D341Med (cell line): Measurements from ENCODE around the gene NCOA5.
A peak's percentile ranks its signal among the peaks of the same experiment; 100 is the strongest.

ENCODE experiments used
- DNase-seq: peaks from one replicate; pipeline ENCODE4 v3.0.0; 2012; ENCODE audit warnings: low spot score

NCOA5 gene

GRCh38 chr20:46062151-46062550 is 27.6 kb downstream of the NCOA5 start:
- no peak for DNase-seq

- no peak for DNase-seq
These were observed 28.8 kb downstream of the NCOA5 start for GRCh38 chr20:46060975-46061374.

GRCh38 chr20:46060301-46060881 is 29.4 kb downstream of the NCOA5 start:
- no peak for DNase-seq

GRCh38 chr20:46058599-46059281 is 31.0 kb downstream of the NCOA5 start:
- peak; percentile 37 for DNase-seq

GRCh38 chr20:46057856-46058598 is 31.7 kb downstream of the NCOA5 start:
- DNase-seq = peak; percentile 30

GRCh38 chr20:46056970-46057855 is 32.5 kb downstream of the NCOA5 start:
- no peak for DNase-seq

GRCh38 chr20:46056027-46056833 is 33.5 kb downstream of the NCOA5 start:
- DNase-seq = no peak

GRCh38 chr20:46055269-46055668 is 34.5 kb downstream of the NCOA5 start:
- no peak for DNase-seq

GRCh38 chr20:46054606-46055005 is 35.2 kb downstream of the NCOA5 start:
- DNase-seq = no peak

GRCh38 chr20:46053416-46053815 is 36.3 kb downstream of the NCOA5 start:
- no peak for DNase-seq

GRCh38 chr20:46051556-46052308 is 38.0 kb downstream of the NCOA5 start:
- peak; percentile 16 for DNase-seq

- no peak for DNase-seq
These were observed 38.9 kb downstream of the NCOA5 start for GRCh38 chr20:46050885-46051284.

- DNase-seq = no peak
These were observed 39.3 kb downstream of the NCOA5 start for GRCh38 chr20:46050444-46050843.

GRCh38 chr20:46049815-46050214 is 39.9 kb downstream of the NCOA5 start:
- no peak for DNase-seq

GRCh38 chr20:46049190-46049589 is 40.6 kb downstream of the NCOA5 start:
- no peak for DNase-seq

- DNase-seq = no peak
These were observed 41.9 kb downstream of the NCOA5 start for GRCh38 chr20:46047821-46048220.

GRCh38 chr20:46046588-46047310 is 43.0 kb downstream of the NCOA5 start:
- DNase-seq = no peak

- no peak for DNase-seq
These were observed 44.9 kb downstream of the NCOA5 start for GRCh38 chr20:46044896-46045295.

- DNase-seq = no peak
These were observed 46.2 kb downstream of the NCOA5 start for GRCh38 chr20:46043556-46043955.
